Measurements from ENCODE around the gene SRGN. TPM values are rescaled to one million over a fixed set of nuclear protein-coding genes. Genes with fewer than 3 reads are reported as not detected.
A peak's percentile ranks its signal among the peaks of the same experiment; 100 is the strongest.

SRGN gene
- polyA plus RNA-seq, 3 donors: 1,724 to 3,407 (median 1,859) TPM

DNA sequence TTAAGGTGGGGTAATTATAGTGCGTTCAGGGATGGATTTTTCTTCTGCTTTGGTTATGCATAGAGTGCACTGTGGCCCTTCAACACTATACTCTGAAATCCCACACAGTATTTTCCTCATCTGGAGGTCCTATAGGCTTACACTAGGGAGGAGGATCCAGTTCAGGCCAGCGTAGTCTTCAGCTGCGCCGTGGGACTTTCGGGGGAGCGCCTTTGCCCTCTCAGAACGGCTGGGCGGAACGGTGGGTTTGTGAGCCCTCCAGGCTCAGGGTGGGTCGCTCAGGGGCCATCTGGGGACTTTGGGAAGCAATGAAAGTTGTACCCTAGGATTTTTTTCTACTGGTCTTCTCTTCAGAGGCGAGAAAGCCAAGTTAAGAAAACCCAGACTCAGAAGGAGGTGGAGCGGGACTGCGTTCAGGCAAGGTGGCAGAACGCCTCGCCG, 35.4 kb downstream of the SRGN start:
- Histone ChIP-seq H3K27me3 (ENCODE audit: control insufficient read depth in 2 of 2, insufficient read depth in 2 of 2, low read length in 2 of 2) (no peaks in the 10 kb centered on the region), H3K27ac (ENCODE audit: low read depth in 1 of 2, low read length in 2 of 2) (peak overlapping the region; percentile 95 to 97), H3K79me2 (ENCODE audit: insufficient read depth, low read length) (peaks cover 44% of the 10 kb centered on the region), H4K20me1 (ENCODE audit: insufficient read depth, low read length) (peaks cover 25% of the 10 kb centered on the region), H3K9me3 (replicated peaks in 1 of 2; ENCODE audit: control insufficient read depth in 1 of 2, insufficient read depth in 1 of 2, low read length in 2 of 2) (no peaks in the 10 kb centered on the region), H3K4me1 (ENCODE audit: control insufficient read depth in 1 of 2, insufficient read depth in 2 of 2, low read length in 2 of 2) (peaks cover 26 to 27% of the 10 kb centered on the region in 2 donors), H3K36me3 (replicated peaks in 1 of 2; ENCODE audit: control insufficient read depth in 1 of 2, insufficient read depth in 2 of 2, low read length in 2 of 2) (no peaks in the 10 kb centered on the region), H3K4me3 (replicated peaks in 1 of 3; ENCODE audit: low read depth in 2 of 3, low read length in 3 of 3) (peak overlapping the region; percentile 55 to 94 (median 62)), H2AFZ (ENCODE audit: insufficient read depth, low read depth, low read length, poor library complexity, severe bottlenecking) (peak overlapping the region; percentile 84), H3K9ac (ENCODE audit: insufficient read depth, low read length, poor library complexity, severe bottlenecking) (peak overlapping the region; percentile 90), H3K4me2 (replicated peaks; ENCODE audit: extremely low read depth, low read length, poor library complexity, severe bottlenecking) (peak overlapping the region; percentile 91)
- Mint-ChIP-seq H3K36me3 (no peaks in the 10 kb centered on the region), H3K4me1 (peaks cover 24% of the 10 kb centered on the region), H3K27me3 (ENCODE audit: low read depth in 3 of 3) (no peaks in the 10 kb centered on the region), H3K9me3 (peaks cover 0 to 2% (median 0%) of the 10 kb centered on the region in 7 donors), H3K27ac (peak overlapping the region; percentile 97 to 99 (median 98)), H3K4me3 (peak overlapping the region; percentile 83 to 91)
- peak in 1 of 3 donors; percentile 23 for DNase-seq
- intact Hi-C loops (cut with micrococcal nuclease): loop anchor here in 1 of 2 donors (5.0 to 10.0 kb wide), 3 partner anchors 51 to 166 kb away; partner anchors contain the start of genes DDX21 and KIFBP
- WGBS (ENCODE audit: insufficient coverage): 0% methylated on average over 15 of the region's 16 CpGs
- TF ChIP-seq, protein P1, sequence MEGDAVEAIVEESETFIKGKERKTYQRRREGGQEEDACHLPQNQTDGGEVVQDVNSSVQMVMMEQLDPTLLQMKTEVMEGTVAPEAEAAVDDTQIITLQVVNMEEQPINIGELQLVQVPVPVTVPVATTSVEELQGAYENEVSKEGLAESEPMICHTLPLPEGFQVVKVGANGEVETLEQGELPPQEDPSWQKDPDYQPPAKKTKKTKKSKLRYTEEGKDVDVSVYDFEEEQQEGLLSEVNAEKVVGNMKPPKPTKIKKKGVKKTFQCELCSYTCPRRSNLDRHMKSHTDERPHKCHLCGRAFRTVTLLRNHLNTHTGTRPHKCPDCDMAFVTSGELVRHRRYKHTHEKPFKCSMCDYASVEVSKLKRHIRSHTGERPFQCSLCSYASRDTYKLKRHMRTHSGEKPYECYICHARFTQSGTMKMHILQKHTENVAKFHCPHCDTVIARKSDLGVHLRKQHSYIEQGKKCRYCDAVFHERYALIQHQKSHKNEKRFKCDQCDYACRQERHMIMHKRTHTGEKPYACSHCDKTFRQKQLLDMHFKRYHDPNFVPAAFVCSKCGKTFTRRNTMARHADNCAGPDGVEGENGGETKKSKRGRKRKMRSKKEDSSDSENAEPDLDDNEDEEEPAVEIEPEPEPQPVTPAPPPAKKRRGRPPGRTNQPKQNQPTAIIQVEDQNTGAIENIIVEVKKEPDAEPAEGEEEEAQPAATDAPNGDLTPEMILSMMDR (IDR thresholded peaks at IDR 0.05): peak; percentile 10

DNA sequence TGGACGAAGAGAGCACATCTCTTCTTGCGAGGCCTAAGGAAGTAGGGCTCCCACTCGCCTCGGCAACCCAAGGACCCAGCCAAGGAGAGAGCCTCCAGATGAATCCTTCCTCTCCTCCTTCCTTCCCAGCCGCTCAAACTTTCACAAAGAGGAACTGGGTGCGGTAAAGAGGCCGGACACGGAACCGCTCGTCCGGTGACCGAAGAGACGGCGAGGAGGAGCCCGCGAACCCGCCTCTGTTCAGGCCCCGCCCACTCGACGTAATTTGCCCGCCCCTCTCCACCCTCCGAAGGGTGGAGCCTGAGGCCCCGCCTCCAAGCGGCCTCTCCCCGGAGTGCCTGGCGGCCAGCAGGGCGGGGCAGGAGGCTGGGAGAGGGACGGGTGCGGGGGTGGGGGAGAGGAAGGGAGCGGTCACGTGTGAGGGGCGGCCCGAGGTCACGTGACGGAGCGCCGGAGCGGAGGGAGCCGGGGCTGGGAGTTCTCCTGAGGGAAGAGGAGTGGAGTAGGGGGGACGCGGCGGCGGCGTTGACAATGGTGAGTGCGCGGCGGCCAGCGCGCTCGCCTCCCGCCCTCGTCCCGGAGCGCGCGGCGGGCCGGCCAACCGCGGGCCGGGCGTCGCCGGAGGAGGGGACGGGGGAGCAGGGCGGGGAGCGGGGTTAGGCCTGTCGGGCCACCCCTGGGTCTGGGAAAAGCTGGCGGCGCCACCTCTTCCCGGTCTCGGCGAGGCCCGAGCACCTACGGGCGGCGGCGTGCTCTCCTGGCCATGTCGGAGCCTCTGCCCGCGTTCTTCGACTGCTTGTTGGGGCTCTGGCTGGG, 36.1 kb downstream of the SRGN start, which contains the start of gene VPS26A:
Gene VPS26A, plus strand, starts transcription at position 432 of the 816 bp plus-strand sequence. Its CDS starts 100 bp downstream, at position 532.
- Mint-ChIP-seq H3K9me3 (peaks cover 0 to 2% (median 0%) of the 10 kb centered on the region in 7 donors), H3K4me3 (peak within 1 kb of the TSS; percentile 87 to 91), H3K36me3 (peaks cover 0 to under 1% of the 10 kb centered on the region in 2 donors), H3K27ac (peak within 1 kb of the TSS; percentile 97 to 99 (median 98)), H3K4me1 (peaks cover 24% of the 10 kb centered on the region), H3K27me3 (ENCODE audit: low read depth in 3 of 3) (no peaks in the 10 kb centered on the region)
- H3K9ac ChIP-seq (ENCODE audit: insufficient read depth, low read length, poor library complexity, severe bottlenecking): peak within 1 kb of the TSS; percentile 90
- H3K4me3 ChIP-seq (replicated peaks in 1 of 3; ENCODE audit: low read depth in 2 of 3, low read length in 3 of 3): peak within 1 kb of the TSS; percentile 94 to 98 (median 97)
- peak within 1 kb of the TSS; percentile 91 for H3K4me2 ChIP-seq (replicated peaks; ENCODE audit: extremely low read depth, low read length, poor library complexity, severe bottlenecking)
- H3K27me3 ChIP-seq (ENCODE audit: control insufficient read depth in 2 of 2, insufficient read depth in 2 of 2, low read length in 2 of 2): no peaks in the 10 kb centered on the region
- no peaks in the 10 kb centered on the region for H3K36me3 ChIP-seq (replicated peaks in 1 of 2; ENCODE audit: control insufficient read depth in 1 of 2, insufficient read depth in 2 of 2, low read length in 2 of 2)
- intact Hi-C loops (cut with micrococcal nuclease): loop anchor here in 1 of 2 donors (5.0 to 10.0 kb wide), 3 partner anchors 51 to 167 kb away; partner anchors contain the start of genes DDX21 and KIFBP
- H3K27ac ChIP-seq (ENCODE audit: low read depth in 1 of 2, low read length in 2 of 2): peak within 1 kb of the TSS; percentile 95 to 97
- peaks cover 26 to 27% of the 10 kb centered on the region in 2 donors for H3K4me1 ChIP-seq (ENCODE audit: control insufficient read depth in 1 of 2, insufficient read depth in 2 of 2, low read length in 2 of 2)
- TF ChIP-seq, protein P1 (IDR thresholded peaks at IDR 0.05): no peak
- DNase-seq: peak; percentile 97 to 99 (median 99)
- peak within 1 kb of the TSS; percentile 84 for H2AFZ ChIP-seq (ENCODE audit: insufficient read depth, low read depth, low read length, poor library complexity, severe bottlenecking)
- H3K79me2 ChIP-seq (ENCODE audit: insufficient read depth, low read length): peaks cover 50% of the 10 kb centered on the region
- H4K20me1 ChIP-seq (ENCODE audit: insufficient read depth, low read length): peaks cover 32% of the 10 kb centered on the region
- WGBS (ENCODE audit: insufficient coverage): under 1% methylated on average over 74 of the region's 82 CpGs
- no peaks in the 10 kb centered on the region for H3K9me3 ChIP-seq (replicated peaks in 1 of 2; ENCODE audit: control insufficient read depth in 1 of 2, insufficient read depth in 1 of 2, low read length in 2 of 2)

All from CD14-positive monocyte (primary cell).